Mammary epithelial cell (primary cell): ENCODE data around the gene STRN3.

Source experiments
- EZH2 ChIP-seq: IDR thresholded peaks from 2 replicates; pipeline ENCODE4 v1.6.1; 2012; ENCODE audit warnings: low read length, inconsistent platforms, borderline replicate concordance
- TF ChIP-seq, protein P1 (sequence below), 2 donors: IDR thresholded peaks in 1 of 2; conservative IDR thresholded peaks in 1 of 2; 2 replicates each; pipeline ENCODE4 v1.5.1; 2011 to 2012; ENCODE audit warnings: inconsistent platforms in 2 of 2, low read length in 2 of 2, mild to moderate bottlenecking in 2 of 2, control low read depth in 1 of 2, low read depth in 1 of 2; ENCODE audit not compliant: insufficient read depth in 1 of 2; ENCODE audit errors: extremely low read depth in 1 of 2

DNA sequence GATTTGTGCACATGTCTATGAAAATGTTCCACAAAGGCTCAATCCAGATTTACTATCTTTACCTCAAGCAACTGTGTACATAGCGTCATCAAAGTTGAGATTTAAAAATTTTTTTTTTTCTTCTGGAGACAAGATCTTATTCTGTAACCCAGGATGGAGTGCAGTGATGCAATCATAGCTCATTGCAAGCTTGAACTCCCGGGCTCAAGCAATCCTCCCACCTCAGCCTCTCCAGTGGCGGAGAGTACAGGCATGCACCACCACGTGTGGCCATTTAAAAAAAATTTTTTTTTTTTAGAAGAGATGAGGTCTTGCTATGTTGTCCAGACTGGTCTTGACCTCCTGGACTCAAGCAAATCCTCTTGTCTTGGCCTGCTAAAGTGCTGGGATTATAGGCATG, 149.5 kb downstream of the STRN3 start:
- TF ChIP-seq, protein P1, sequence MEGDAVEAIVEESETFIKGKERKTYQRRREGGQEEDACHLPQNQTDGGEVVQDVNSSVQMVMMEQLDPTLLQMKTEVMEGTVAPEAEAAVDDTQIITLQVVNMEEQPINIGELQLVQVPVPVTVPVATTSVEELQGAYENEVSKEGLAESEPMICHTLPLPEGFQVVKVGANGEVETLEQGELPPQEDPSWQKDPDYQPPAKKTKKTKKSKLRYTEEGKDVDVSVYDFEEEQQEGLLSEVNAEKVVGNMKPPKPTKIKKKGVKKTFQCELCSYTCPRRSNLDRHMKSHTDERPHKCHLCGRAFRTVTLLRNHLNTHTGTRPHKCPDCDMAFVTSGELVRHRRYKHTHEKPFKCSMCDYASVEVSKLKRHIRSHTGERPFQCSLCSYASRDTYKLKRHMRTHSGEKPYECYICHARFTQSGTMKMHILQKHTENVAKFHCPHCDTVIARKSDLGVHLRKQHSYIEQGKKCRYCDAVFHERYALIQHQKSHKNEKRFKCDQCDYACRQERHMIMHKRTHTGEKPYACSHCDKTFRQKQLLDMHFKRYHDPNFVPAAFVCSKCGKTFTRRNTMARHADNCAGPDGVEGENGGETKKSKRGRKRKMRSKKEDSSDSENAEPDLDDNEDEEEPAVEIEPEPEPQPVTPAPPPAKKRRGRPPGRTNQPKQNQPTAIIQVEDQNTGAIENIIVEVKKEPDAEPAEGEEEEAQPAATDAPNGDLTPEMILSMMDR (conservative IDR thresholded peaks at IDR 0.05 in 1 of 2, IDR thresholded peaks at IDR 0.05 in 1 of 2; ENCODE audit: extremely low read depth in 1 of 2, insufficient read depth in 1 of 2, low read depth in 1 of 2, low read length in 2 of 2): no peak
- TF ChIP-seq EZH2: no peak
